NCI-H2107 treated with DMSO at 0.1 percent for 48 hours (cell line): Measurements from ENCODE around the gene SAMD8.
"Not testable (repeated sequence)": the region's sequence is repeated elsewhere in the genome, so short reads cannot be mapped to it uniquely, and the experiment has no call there.

Experiments used
- DNase-seq: peaks from one replicate; lab custom pipeline; 2025; ENCODE audit not compliant: unreplicated experiment; lab: John Stamatoyannopoulos, UW

SAMD8 gene

DNA sequence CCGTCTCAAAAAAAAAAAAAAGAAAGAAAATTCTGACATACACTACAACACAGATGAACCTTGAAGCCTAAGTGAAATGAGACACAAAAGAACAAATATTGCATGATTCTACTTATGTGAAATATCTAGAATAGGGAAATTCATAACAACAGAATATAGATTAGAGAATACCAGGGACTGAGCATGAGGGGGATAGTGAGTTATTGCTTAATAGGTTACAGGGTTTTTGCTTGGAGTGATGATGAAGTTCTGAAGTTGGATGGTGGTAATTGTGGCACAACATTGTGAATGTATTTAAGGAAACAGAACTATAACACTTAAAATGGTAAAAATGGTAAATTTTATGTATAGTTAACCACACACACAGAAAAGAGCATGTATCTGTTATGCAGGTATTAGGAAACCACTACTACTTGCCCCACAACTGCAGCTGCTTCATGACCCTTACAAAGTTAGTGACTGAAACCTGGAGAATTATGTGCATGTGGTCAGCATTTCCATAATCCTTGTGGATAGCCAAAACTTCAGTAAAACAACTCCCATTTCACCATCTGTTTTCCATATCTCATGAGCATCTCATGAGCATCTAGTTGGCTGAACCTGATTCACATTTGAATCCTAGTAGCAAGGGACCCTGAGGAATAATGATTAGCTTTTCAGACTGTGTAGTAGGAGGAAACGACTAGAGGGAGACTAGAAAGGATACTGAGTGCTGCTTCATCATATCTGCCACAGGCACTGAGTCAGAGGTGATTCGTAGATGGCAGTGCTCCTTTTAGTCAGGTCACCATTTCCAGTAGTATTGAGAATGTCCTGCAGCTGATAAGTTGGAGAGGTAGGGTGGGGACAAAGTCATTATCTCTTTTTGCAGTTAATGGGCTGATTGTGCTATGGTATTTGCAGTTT is 26.3 kb downstream of the SAMD8 start:
- DNase-seq = no peak

DNA sequence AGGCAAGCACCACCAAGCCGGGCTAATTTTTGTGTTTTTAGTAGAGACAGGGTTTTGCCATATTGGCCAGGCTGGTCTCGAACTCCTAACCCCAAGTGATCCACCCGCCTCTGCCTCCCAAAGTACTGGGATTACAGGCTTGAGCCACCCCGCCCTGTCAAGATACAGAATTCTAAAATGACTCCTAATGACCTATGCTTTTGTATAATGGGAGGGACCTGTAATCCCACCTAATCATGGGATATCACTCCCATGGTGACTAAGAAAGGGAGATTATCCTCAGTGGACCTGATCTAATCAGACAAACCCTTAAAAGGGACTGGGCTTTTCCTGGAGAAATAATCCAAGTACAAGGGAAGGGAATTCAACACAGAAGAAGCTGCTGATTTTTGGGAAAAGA is 28.8 kb downstream of the SAMD8 start:
- no peak for DNase-seq

DNA sequence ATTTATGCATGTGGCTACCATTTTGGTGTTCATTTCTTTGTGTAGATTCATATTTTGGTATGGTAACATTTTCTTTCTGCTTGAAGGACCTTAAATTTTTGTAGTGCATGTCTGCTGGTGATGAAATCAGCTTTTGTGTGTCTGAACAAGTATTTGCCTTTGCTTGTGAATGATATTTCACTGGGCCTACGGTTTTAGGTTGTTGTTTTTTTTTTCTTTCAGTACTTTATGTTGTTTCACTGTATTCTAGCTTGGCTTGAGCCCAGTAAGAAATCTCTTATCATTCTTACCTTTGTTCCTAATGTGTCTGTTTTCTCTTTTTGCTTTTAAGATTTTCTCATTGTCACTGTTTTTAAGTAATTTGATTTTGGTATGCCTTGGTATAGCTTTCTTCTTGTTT is 31.9 kb downstream of the SAMD8 start:
- DNase-seq = no peak

DNA sequence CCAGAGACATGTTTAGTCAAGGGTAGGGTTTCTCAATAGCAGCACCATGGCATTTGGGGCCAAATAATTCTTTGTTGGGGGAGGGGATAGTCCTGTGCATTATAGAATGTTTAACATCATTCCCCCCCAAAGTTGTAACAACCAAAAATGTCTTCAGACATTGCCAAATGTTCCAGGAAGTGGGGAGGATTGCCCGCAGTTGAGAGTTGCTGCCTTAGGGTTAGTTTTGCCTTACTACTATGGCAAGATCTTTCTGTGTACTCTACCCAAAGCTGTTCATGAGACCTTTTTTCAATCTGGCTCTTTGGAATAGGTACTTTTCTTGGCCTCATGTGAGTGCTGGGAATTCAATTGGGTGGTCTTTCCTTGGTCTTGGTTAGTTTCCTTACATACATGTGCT is 34.1 kb downstream of the SAMD8 start:
- DNase-seq = no peak

DNA sequence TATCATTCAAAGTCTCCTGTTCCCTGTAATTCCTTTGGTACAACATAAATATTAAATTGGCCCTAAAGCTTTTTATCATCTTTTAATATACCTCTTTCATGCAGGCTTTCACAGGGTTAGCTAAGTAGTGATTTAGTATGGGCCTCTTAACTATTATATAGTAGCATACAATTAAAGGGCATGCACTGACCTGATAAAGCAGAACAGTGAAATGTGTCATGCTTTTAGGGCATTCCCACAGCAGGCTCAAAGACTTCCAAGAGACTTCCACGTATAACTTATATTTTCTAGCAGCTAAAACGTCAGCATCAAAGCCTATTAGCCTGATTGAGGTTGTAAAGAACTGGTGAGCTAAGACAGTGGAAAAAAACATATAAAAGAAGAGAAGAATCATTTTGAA is 35.3 kb downstream of the SAMD8 start:
- no peak for DNase-seq

DNA sequence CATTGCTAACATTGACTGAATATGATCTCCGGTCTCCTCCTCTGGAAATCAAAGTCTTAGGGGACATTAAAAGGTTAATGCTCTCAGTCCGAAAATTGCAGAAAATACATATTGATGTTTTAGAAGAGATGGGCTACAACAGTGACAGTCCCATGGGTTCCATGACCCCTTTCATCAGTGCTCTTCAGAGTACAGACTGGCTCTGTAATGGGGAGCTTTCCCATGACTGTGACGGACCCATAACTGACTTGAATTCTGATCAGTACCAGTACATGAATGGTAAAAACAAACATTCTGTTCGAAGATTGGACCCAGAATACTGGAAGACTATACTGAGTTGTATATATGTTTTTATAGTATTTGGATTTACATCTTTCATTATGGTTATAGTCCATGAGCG is 39.2 kb downstream of the SAMD8 start:
- DNase-seq = no peak

DNA sequence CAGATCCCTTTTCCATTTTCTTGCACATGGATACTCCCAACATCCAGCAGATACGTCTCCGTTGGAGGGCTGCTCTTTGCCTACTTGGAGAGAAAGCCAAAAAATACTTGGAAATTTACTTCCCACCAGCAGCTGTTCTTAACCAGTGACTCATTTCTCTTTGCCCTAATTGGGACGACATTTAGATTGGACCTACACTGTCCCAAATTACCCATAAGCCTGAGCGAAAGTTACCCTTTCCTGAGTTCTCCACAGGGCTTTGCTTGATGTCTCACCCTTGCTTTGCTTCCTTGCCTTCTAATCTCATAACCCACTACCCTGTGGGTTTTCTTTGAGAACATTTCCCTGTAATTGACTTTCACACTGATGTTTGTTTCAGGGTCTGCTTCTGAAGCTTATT is 48.1 kb downstream of the SAMD8 start:
- DNase-seq = no peak

DNA sequence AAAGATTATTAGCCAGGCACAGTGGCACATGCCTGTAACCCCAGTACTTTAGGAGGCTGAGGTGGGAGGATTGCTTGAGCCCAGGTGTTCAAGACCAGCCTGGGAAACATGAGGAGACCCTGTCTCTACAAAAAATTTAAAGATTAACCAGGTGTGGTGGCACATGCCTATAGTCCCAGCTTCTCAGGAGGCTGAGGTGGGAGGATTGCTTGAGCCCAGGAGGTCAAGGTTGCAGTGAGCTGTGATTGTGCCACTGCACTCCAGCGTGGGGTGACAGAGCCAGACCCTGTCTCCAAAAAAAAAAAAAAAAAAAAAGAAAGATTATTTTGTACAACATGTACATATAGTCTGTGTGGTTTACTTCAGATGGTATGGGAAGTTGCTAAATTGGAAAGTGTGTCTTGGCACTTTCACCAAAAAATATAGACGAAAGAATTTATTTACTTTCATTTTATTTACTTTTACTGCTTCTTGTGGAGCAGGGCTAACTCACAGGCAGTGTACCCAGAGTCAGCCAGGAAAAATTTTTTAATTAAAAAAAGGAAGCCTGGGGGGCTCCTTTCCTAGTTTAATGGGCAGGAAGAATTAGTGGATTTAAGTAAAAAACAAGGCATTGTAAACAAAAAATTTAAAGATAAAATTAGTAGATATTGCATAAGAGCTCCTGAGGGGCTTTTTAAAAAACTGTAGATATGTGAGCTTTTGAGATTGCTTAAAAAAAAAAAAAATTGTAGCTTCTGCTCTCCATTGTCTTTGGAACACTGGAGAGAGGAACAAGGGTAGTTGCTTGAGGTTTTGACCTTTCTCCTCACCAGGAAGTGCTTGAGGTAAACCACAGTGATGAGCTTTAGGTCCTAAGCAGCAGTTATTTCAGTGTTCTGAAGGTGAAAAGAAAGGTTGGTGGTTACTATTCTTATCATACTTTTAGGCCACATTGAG is 54.5 kb downstream of the SAMD8 start:
- DNase-seq = no peak

DNA sequence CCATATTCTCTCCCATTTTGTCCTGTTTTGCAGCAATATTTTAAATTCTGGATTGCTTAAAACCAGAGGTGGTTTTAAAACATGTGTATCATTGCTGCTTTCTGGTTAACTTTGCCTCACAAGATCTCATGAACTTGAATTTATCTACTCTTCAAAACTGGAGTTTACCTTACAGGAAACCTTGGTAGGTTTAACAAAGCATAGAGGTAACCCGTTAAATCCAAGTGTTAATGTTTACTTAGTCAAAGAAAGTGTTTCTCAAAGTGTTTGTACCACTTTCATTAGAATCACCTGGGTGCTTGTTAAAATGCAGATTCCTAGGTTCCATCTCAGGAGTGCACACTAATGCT is 55.1 kb downstream of the SAMD8 start:
- DNase-seq = no peak

DNA sequence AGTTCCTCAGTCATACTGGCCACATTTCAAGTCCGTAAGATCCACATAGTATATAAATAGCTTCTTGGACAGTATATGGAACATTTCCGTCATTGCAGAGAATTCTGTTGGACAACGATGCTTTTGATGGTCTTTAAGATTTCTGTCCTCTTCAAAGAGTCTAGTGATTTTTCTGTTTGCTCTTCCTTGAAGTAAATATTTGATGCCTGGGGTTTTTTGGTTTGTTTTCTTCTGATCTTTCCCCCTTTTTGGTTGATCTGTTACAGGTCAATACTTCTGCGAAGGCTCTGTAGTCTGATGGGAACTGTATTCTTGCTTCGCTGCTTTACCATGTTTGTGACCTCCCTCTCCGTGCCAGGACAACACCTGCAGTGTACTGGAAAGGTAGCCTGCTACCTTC is 56.8 kb downstream of the SAMD8 start:
- DNase-seq = no peak

DNA sequence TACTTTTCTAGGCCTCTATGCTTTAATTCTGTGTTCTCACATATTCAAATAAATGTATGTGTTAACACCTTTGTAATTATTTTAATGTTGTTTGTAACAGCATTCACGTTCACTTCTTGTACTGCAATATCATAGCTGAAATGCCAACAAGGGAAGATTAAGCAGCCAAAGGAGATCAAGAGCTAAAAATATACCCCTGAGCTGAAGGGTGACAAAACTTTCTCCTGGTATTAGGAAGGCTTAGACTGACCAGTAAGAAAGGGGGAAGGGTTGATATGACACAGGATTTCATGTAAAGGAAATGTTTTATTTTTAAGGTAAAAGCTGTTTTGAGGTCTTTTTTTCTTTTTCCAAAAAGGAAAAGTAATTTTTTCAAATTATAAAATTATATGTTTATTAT is 58.8 kb downstream of the SAMD8 start:
- no peak for DNase-seq

DNA sequence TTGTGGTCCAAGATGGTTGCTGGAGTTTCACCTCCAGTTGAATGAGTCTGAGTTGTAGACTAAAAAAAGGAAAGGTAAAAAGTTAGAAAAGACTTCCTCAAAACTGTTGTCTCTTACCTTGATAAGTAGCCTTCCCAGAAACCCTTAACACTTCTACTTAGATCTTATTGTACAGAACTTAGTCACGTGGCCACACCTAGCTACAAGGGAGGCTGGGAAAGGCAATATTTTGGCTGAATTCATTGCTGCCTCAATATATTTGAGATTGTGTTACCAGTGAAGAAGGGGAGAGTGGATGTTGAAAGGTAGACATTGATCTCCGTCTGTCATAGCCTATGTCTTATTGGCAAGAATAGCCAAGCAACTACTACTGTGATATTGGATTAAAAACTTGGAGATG is 63.6 kb downstream of the SAMD8 start:
- DNase-seq = no peak

DNA sequence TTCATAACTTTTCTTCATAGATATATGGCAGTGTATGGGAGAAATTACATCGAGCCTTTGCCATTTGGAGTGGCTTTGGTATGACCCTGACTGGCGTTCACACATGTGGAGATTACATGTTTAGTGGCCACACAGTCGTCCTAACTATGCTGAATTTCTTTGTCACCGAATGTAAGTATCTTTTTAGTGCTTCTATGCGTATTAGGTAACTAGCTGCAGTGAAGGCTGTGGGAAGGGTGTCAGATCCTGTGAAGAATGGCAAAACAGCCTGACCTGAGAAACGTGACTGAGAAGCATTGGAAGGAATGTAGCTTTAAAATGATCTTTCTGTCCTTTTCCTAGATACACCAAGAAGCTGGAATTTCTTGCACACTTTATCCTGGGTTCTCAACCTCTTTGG is 64.6 kb downstream of the SAMD8 start:
- DNase-seq = no peak

DNA sequence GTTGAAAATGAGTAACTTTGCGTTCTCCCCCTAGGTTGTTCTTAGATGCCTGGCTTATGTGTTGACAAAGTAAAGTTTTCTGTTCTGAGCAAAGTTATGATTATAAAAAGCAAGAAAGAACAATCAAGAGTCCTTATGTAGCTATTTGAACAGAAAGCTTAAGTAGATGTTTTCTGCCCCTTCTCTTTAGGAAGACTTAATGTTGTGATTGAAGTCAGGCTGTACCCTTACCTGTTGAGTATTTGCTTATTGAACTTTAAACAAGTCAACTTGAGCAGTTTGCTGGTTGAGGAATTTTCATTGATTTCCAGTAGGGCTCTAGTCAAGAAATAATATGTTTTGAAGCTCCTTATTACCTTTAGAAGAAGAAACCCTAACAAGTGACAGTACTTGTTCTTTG is 65.3 kb downstream of the SAMD8 start:
- no peak for DNase-seq

DNA sequence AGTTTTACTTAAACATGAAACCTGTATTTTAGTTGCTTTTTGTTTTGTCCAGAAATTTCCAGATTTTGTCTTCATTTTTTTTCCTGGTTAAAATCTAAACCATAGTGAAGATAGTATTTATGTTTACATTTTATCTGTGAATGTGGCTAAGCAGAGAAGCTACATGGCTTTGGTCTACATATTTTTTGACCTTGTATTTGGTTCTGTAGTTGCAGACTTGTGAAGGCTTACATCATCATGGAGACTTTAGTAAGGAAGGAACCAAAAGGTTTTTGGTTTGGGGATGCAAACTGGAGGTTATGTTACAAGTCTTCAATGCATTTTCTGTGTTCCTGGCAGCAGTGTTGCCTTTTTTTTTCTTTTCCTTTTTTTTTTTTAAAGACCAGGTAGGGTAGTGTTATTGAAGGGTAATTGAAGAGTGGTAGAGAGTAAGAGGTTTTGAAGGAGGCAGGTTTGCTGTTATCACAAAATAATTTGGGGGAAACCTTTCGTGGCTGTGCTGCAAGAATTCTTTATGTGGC is 68.3 kb downstream of the SAMD8 start:
- DNase-seq = no peak

DNA sequence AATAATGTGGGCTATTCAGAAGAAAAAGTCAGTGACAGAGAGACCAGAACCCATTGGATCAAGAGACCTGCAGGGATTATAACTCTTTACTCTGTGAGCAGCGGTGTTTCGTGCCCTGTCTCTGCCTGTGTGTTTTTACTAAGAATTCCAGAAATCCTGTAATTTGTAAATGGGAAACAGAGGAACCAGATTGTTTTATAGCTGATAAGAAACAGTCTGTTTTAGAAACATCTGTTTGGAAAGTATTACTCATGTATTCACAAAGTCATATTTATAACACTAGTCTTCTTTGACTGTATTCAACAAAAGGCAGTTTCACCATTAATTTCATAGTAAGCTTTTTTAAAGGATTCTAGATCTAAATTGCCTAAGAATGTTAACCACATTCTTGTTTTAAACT is 69.1 kb downstream of the SAMD8 start:
- no peak for DNase-seq

DNA sequence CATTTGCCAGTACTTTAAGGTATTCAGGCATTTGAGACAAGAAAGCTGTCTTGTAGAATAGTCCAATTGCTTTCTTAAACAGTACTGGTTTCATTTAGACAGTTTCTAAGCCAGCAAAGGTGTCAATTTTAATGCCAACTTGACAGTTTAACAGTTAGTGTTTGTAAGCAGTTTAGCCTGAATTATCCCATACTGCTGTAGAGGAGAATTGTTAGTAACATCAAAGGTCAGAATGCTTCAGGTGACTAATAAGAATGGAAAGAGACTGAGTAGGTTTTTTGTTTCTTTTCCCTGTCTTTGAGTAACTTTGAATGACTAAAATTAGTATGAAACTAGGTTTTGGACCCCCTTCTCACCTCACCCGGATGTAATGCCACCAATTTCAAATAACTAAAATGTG is 69.6 kb downstream of the SAMD8 start:
- DNase-seq = no peak

DNA sequence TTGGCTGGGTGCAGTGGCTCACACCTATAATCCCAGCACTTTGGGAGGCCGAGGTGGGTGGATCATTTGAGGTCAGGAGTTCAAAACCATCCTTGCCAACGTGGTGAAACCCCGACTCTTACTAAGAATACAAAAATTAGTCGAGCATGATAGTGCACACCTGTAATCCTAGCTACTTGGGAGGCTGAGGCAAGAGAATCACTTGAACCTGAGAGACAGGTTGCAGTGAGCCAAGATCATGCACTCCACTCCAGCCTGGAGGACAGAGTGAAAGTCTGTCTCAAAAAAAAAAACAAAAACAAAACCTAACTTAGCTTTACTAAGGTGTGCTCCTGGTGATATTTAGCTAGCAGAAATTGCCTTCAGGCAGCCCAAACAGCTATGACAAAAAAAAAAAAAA is 74.9 kb downstream of the SAMD8 start:
- no peak for DNase-seq

DNA sequence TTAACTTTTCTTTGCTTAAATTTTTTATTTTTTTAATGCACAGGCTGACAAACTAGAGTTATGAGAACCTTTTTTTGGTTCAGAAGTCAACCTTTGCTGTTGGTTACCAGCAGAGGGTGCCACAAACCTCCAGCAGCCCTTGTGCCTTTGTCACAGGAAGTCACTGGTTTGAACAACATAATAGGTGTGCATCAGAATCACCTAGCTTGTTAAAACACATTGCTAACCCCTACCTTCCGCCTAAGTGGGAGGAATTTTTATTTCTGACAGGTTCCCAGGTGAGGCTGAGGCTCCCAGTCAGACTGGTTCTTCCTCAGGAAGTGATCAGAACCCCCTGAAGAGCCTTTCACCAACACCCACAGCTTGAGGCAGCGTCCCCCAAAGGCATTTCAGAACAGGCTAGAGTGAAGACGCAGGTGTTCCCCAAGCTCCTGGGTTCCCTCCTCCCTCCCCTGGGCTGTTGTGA is 76.5 kb downstream of the SAMD8 start:
- DNase-seq = no peak

DNA sequence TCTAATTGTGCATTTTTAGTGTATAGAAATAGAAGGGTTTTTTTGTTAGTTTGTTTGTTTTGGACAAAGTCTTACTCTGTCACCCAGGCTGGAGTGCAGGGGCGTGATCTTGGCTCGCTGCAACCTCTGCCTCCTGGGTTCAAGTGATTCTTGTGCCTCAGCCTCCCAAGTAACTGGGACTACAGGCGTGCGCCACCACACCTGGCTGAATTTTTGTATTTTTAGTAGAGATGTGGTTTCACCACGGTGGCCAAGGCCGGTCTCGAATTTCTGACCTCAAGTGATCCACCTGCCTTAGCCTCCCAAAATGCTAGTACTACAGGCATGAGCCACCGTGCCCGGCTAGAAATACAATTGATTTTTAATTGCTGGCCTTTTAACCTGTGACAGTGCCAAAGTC is 77.1 kb downstream of the SAMD8 start:
- not testable (repeated sequence) for DNase-seq

DNA sequence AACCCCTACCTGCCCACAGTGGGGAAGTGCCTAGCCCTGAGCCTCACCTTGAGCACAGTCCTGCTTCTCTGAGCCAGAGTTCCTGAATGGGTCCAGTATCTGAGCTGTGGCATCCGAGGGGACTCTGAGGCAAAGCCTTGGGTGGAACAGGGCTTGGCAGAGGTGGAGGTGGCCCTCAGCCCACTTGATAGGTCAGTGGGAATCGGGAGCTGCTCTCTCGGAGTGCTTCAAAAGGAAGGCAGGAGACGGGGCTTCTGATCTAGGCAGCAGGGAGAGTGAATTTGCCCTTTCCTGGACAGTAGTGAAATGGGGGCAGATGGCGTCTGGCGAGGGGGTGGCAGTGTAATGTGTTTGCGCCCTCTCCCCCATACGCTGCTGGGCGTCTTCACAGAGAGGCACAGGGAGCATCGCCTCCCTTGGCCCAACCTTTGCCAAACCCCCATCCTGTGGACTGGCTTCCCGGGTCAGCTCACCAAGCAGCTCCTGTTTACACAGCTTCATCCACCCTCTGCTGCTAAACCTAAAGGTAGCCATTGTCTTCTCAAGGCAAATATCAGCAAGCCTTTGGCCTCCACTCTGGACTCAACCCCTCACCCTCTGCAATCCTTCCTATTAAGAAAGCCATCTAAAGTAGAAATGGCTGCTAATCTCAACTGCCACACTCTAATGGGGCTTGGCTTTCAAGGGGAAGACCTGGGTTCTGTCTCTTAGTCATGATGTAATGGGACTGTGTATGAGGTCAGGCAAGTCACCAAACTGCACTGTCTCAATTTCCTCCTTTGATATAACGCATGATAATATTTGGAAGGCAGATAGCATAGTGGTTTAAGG is 78.0 kb downstream of the SAMD8 start:
- DNase-seq = no peak
